Keratinocyte (primary cell): ENCODE data around the gene TLN1.

Source experiments
- EZH2 ChIP-seq: IDR thresholded peaks from one replicate; pipeline ENCODE4 v1.6.1; 2012; ENCODE audit warnings: inconsistent platforms, mild to moderate bottlenecking, low read length, moderate library complexity
- TF ChIP-seq, protein P1 (sequence below), 3 experiments: IDR thresholded peaks in 1 of 3; conservative IDR thresholded peaks in 1 of 3; optimal IDR thresholded peaks in 1 of 3; 2 replicates in 2 of 3; 3 replicates in 1 of 3; pipeline versions ENCODE3 to v1.5.1; 2011; ENCODE audit warnings: low read length in 3 of 3, mild to moderate bottlenecking in 3 of 3, moderate library complexity in 2 of 3, control low read depth in 1 of 3, inconsistent platforms in 1 of 3; ENCODE audit not compliant: insufficient read depth in 2 of 3; ENCODE audit errors: extremely low read depth in 1 of 3

DNA sequence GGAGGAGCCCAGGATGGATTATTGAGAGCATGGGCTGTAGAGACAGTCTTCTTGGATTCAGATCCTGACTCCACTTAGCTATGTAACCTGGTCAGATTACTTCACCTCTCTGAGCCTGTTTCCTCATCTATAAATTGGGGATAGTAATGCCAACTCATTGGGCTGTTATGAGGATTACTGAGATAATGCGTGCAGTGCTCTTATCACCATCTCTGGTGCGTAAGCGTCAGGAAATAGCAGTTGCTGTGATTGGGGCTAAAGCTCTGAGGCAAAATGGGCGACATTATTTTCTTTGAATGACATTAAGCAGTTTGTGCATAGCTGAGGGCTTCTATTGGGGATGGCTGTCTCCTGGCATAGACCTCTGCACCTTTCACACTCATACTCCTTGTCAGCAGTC lies 23.1 kb upstream of the TLN1 start:
- TF ChIP-seq, protein P1, sequence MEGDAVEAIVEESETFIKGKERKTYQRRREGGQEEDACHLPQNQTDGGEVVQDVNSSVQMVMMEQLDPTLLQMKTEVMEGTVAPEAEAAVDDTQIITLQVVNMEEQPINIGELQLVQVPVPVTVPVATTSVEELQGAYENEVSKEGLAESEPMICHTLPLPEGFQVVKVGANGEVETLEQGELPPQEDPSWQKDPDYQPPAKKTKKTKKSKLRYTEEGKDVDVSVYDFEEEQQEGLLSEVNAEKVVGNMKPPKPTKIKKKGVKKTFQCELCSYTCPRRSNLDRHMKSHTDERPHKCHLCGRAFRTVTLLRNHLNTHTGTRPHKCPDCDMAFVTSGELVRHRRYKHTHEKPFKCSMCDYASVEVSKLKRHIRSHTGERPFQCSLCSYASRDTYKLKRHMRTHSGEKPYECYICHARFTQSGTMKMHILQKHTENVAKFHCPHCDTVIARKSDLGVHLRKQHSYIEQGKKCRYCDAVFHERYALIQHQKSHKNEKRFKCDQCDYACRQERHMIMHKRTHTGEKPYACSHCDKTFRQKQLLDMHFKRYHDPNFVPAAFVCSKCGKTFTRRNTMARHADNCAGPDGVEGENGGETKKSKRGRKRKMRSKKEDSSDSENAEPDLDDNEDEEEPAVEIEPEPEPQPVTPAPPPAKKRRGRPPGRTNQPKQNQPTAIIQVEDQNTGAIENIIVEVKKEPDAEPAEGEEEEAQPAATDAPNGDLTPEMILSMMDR (optimal IDR thresholded peaks at IDR 0.05 in 1 of 3, IDR thresholded peaks at IDR 0.05 in 1 of 3, conservative IDR thresholded peaks at IDR 0.05 in 1 of 3; ENCODE audit: extremely low read depth in 1 of 3, insufficient read depth in 2 of 3, low read length in 3 of 3) = no peak
- no peak for TF ChIP-seq EZH2
